HG03342 (cell line): ENCODE data around the gene DOK6.

Experiments used
- ATAC-seq: cut with Tn5 transposase; IDR thresholded peaks from one replicate; pipeline ENCODE4 v1.9.1; 2021; ENCODE audit warnings: mild to moderate bottlenecking, moderate library complexity; ENCODE audit not compliant: unreplicated experiment

The DOK6 gene

GRCh38 chr18:69537183-69537582 lies 136.5 kb downstream of the DOK6 start:
- ATAC-seq: no peak

GRCh38 chr18:69538849-69539248 lies 138.2 kb downstream of the DOK6 start:
- ATAC-seq: no peak

GRCh38 chr18:69539404-69539803 lies 138.7 kb downstream of the DOK6 start:
- ATAC-seq: no peak

- no peak for ATAC-seq
These were observed 155.5 kb downstream of the DOK6 start for GRCh38 chr18:69556228-69556627.

GRCh38 chr18:69557282-69557681 lies 156.6 kb downstream of the DOK6 start:
- ATAC-seq: no peak

- no peak for ATAC-seq
These were observed 157.4 kb downstream of the DOK6 start for GRCh38 chr18:69558052-69558451.

GRCh38 chr18:69559604-69560003 lies 158.9 kb downstream of the DOK6 start:
- ATAC-seq: no peak

- ATAC-seq: no peak
These were observed 163.9 kb downstream of the DOK6 start for GRCh38 chr18:69564602-69565001.

- ATAC-seq: no peak
These were observed 167.3 kb downstream of the DOK6 start for GRCh38 chr18:69567813-69568488.

- no peak for ATAC-seq
These were observed 168.4 kb downstream of the DOK6 start for GRCh38 chr18:69569133-69569532.

GRCh38 chr18:69574401-69574800 lies 173.7 kb downstream of the DOK6 start:
- no peak for ATAC-seq

GRCh38 chr18:69580107-69580506 lies 179.4 kb downstream of the DOK6 start:
- peak; percentile 93 for ATAC-seq

- ATAC-seq: no peak
These were observed 183.7 kb downstream of the DOK6 start for GRCh38 chr18:69584429-69584828.

- no peak for ATAC-seq
These were observed 185.0 kb downstream of the DOK6 start for GRCh38 chr18:69585696-69586095.

GRCh38 chr18:69586537-69586936 lies 185.8 kb downstream of the DOK6 start:
- ATAC-seq: no peak

- no peak for ATAC-seq
These were observed 187.6 kb downstream of the DOK6 start for GRCh38 chr18:69588301-69588700.

- ATAC-seq: no peak
These were observed 189.5 kb downstream of the DOK6 start for GRCh38 chr18:69590150-69590549.

- ATAC-seq: no peak
These were observed 195.7 kb downstream of the DOK6 start for GRCh38 chr18:69596345-69596744.

- no peak for ATAC-seq
These were observed 196.9 kb downstream of the DOK6 start for GRCh38 chr18:69597561-69597960.

- no peak for ATAC-seq
These were observed 198.7 kb downstream of the DOK6 start for GRCh38 chr18:69599377-69599776.

- no peak for ATAC-seq
These were observed 211.6 kb downstream of the DOK6 start for GRCh38 chr18:69612242-69612641.

- no peak for ATAC-seq
These were observed 215.4 kb downstream of the DOK6 start for GRCh38 chr18:69616114-69616513.

GRCh38 chr18:69617408-69617807 lies 216.7 kb downstream of the DOK6 start:
- no peak for ATAC-seq
